DMS153 treated with DMSO at 0.1 percent for 48 hours (cell line): Measurements from ENCODE around the gene MYF5.
A peak's percentile ranks its signal among the peaks of the same experiment; 100 is the strongest.

ENCODE experiments used
- DNase-seq: peaks from one replicate; lab custom pipeline; 2025; ENCODE audit not compliant: unreplicated experiment; lab: John Stamatoyannopoulos, UW

Gene MYF5

DNA sequence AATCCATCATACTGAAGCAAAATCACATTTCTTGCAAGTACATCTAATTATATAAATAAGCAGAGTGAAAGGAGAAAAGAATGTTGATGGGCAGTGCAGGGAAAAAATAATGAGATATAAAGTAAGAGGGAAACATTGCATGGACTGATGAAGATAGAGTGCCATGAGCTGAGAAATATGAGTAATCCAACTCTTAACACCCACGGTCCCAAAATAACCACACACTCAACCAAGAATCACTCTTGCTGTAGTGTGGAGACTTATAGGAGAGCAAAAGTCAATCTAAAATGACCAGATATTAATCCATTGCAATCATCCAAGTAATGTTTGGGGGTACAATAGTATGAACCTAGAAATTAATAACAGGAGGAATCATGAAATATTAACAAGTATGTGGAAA lies 40.2 kb downstream of the MYF5 start:
- DNase-seq = no peak

DNA sequence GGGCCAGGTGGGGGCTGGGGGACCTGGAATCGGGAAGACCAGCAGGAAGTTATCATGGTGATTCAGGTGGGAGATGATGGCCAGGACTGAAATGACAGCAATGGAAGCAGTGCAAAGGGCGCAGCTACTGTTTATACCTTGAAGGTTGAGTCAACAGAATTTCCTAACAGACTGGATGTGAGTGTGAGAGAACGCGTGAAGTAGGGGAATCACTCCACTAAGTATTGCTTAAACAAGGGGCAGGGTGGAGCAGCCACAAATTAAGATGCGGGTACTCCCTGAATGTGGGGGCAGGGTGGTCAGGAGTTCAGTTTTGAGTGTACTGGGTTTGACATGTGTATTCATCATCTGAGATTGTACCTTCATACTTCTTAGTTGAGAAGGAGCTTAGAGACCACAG lies 45.1 kb downstream of the MYF5 start:
- DNase-seq = no peak

DNA sequence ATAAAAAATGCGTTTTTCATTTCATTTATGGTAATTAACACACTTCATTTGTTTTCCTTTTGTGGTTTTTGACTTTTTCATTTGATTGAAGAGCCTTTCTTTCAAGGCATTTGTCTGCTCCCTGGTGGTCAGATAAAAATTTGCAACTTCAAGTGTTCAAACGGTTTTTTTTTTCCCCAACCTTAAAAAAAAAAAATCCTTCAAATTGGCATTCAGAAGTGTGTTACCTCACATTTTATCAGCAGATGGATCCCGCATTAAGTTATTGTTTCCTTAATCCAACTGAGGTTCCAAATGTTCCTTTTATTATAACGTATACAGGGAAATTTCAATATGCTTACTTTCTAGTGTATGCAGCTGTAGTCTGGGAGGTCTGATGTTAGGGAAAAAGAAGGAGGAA lies 47.2 kb downstream of the MYF5 start:
- peak; percentile 25 for DNase-seq

DNA sequence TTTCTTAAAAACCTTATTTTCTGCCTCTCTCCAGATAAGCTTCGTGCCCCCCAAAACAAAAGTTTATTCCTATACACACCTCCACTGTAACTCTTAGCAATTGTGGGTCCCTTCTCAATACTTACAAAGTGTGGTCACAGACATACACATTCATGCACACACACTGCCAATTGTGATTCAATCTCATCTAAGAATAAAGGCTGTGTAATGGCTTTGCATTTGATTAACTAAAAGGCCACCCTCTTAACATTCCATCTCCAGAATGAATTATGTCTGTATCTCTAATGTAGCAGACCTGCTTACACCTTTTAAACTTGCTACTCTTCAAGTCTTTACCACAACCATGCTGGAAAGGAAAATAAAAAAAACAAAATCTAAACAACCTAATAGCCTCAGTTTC lies 49.5 kb downstream of the MYF5 start:
- no peak for DNase-seq

DNA sequence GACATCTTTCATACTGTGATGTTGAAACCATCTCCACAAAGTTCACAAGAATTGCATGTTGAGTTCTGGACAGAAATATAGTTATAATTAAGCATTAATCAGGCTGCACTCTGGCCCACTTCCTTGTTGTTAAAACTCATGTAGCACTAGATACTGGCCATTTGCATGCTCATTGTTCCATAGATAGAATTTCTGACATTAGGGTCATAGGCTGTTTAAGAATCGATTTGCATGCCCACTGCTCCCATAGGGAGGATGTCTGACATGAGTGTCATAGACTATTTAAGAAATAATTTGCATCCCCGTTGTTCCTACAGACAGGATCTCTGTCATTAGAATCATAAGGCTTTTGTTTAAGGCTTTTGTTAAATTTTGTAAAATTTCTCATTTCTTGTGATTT lies 50.2 kb downstream of the MYF5 start:
- no peak for DNase-seq
